ENCODE results near the gene ATP1A4. TPM values are rescaled to one million over a fixed set of nuclear protein-coding genes. Genes with fewer than 3 reads are reported as not detected.

The ATP1A4 gene
- total RNA-seq, 1 experiment from 2014 or later = not detected

DNA sequence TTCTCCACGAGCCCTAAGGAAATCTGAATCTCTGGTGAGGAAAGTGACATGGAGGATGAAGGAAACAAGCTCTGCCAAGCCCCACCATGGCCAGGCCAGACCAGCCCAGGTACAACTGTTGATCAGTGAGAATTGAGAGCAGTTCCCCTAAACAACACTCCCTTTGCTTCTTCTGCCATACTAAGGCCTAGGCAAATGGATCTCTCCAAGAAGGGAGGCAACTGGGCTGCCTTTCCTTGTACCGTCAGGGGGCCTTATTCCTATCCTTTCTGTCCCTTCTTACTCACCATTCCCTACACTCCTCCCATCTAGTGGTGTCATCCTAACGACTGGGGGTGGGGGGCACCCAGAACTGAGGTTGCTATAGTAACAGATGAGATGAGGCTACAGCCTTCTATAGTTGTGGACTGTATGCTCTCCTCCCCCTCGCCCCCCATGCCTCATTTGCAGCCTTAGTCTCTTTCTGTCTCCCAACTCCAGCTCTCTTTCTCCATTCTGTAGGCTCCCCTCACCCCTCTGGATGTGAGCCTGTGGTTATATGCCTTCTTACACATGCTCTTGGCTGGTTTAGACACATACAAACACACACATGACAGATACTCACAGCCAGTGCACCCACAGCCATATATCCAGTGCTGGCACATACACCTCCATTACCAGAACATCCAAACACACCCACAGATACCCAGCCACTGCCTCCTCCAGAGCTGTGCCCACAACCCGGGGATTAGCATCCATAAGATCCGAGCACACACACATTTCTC is 57.3 kb downstream of the ATP1A4 start:
- in situ Hi-C loops (cut with HindIII; ENCODE audit: low pct_unique_long_range_greater_than_20kb, low sequenced_read_pairs) = loop anchor here (10.0 kb wide), 1 partner anchor 104 kb away; no protein-coding TSS in a partner anchor
- no peak for DNase-seq (ENCODE audit: low read depth)

DNA sequence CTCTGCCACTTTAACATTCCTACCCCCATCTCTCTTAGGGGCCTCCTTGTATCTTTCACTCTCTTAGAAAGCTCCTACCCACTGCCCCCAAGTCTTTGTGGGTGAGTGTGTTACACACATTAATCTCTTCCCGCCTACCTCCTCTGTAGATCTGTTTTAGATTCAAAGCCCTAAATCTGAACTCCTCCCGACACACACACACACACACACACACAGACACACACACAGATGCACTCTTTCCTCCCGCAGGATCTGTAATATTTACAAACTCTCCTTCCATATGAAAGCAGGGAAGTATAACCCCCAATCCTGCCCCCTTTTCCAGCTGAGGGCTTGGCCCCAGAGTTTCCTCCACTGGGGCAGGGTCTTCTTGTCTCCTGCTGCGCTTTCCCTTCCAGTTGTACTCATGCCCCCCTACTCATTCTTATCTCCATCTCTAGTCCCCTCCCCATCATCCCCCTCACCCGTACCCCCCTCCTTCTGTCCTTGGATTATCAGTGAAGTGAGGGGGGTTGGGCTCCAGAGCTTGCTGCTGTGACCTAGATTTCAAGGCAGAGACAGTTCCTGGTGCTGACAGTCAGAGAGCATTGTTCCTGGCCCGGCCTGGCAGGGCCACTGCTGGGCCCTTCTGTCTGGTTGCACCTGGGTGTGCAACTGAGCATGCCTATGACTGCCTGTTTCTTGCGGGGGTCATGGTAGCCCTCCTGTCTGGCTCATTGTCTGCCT is 58.1 kb downstream of the ATP1A4 start:
- no peak for DNase-seq (ENCODE audit: low read depth)
- in situ Hi-C loops (cut with HindIII; ENCODE audit: low pct_unique_long_range_greater_than_20kb, low sequenced_read_pairs) = loop anchor here (10.0 kb wide), 1 partner anchor 105 kb away; no protein-coding TSS in a partner anchor

GRCh38 chr1:160210561-160210960 is 59.2 kb downstream of the ATP1A4 start:
- in situ Hi-C loops (cut with HindIII; ENCODE audit: low pct_unique_long_range_greater_than_20kb, low sequenced_read_pairs) = no loop called here

DNA sequence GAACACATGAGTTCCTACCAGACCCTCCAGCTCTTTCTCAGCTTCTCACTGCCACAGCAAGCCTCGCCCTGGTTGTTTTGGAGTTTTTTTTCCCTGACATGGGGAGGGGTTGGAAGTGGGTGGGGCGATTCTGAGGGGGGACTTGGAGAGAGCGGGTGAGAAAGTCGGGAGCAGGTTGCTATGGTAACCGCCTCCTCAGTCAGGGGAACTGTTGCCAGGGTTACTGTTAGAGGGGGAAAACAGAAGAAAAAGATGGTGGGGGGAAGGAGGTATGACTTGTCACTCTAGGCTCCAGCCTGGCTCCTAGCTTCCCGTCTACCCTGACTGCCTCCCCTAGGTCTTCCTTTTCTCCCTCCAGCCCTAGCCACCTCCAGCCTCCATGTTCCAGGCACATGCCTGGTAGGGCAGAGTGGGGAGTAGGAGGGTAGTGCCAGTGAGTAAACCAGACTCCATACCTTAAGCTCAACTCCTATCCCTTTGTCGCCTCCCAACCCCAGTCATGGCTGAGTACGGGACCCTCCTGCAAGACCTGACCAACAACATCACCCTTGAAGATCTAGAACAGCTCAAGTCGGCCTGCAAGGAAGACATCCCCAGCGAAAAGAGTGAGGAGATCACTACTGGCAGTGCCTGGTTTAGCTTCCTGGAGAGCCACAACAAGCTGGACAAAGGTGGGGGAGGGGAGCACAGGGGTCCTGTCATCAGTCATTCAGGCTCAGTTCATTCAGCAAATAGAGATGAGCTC is 59.8 kb downstream of the ATP1A4 start:
- no peak for DNase-seq (ENCODE audit: low read depth)
- in situ Hi-C loops (cut with HindIII; ENCODE audit: low pct_unique_long_range_greater_than_20kb, low sequenced_read_pairs) = no loop called here

More at GRCh38 chr1:160210561-160210960, 59.2 kb downstream of the ATP1A4 start:
- no peak for DNase-seq (ENCODE audit: low read depth)

DNA sequence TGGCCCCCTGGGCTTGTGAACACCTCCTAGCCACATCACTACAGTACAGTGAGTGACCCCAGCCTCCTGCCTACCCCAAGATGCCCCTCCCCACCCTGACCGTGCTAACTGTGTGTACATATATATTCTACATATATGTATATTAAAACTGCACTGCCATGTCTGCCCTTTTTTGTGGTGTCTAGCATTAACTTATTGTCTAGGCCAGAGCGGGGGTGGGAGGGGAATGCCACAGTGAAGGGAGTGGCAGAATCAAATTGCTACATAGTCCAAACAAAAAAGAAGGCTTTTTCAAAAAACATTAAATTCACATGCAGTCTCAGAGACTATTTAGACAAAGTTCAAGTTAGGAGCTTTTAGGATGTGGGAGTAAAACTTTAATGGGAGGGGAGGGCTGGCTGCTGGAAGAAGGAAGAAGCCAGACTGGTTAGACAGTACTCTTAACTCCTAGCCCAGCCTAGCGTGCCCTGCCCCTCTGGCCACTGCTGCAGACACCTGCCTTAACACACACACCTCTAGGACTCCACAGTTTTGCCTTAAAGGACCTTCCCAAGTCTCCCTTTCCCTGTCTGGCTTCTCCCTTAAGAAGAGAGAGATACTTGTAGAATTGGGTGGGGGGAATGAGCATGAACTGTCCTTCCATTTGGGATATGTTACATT is 63.2 kb downstream of the ATP1A4 start:
- in situ Hi-C loops (cut with HindIII; ENCODE audit: low pct_unique_long_range_greater_than_20kb, low sequenced_read_pairs) = no loop called here
- DNase-seq (ENCODE audit: low read depth) = no peak

GRCh38 chr1:160216301-160216700 is 64.9 kb downstream of the ATP1A4 start:
- in situ Hi-C loops (cut with HindIII; ENCODE audit: low pct_unique_long_range_greater_than_20kb, low sequenced_read_pairs) = no loop called here
- no peak for DNase-seq (ENCODE audit: low read depth)

GRCh38 chr1:160217481-160218051 is 66.2 kb downstream of the ATP1A4 start:
- DNase-seq (ENCODE audit: low read depth) = no peak
- in situ Hi-C loops (cut with HindIII; ENCODE audit: low pct_unique_long_range_greater_than_20kb, low sequenced_read_pairs) = no loop called here

- in situ Hi-C loops (cut with HindIII; ENCODE audit: low pct_unique_long_range_greater_than_20kb, low sequenced_read_pairs) = no loop called here
- peak; percentile 47 for DNase-seq (ENCODE audit: low read depth)
Observed at GRCh38 chr1:160219062-160219929, 67.9 kb downstream of the ATP1A4 start.

- no peak for DNase-seq (ENCODE audit: low read depth)
Observed at GRCh38 chr1:160220301-160220700, 68.9 kb downstream of the ATP1A4 start.

DNA sequence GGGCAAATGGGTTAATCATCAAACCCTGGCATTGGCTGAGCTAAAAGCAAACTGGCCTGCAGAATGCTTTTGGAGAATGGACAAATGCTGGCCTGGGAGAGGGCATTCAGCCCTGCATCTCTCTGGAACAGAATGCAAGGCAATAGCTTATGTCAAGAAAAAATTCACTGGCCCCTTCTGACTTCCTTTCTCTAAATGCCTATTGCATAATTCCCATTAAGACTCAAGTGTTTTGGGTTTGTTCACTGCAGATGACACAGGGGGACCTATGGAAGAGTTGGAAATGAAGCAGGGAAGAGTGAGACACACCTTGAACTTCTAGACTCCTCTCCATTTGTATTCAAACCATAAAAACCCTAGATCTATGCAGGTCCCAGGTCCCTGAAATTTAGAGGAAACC is 69.7 kb downstream of the ATP1A4 start:
- DNase-seq (ENCODE audit: low read depth) = no peak
- in situ Hi-C loops (cut with HindIII; ENCODE audit: low pct_unique_long_range_greater_than_20kb, low sequenced_read_pairs) = no loop called here

More at GRCh38 chr1:160220301-160220700, 68.9 kb downstream of the ATP1A4 start:
- in situ Hi-C loops (cut with HindIII; ENCODE audit: low pct_unique_long_range_greater_than_20kb, low sequenced_read_pairs) = no loop called here

GRCh38 chr1:160222546-160222945 is 71.1 kb downstream of the ATP1A4 start:
- in situ Hi-C loops (cut with HindIII; ENCODE audit: low pct_unique_long_range_greater_than_20kb, low sequenced_read_pairs) = no loop called here
- DNase-seq (ENCODE audit: low read depth) = no peak

- in situ Hi-C loops (cut with HindIII; ENCODE audit: low pct_unique_long_range_greater_than_20kb, low sequenced_read_pairs) = no loop called here
- no peak for DNase-seq (ENCODE audit: low read depth)
Observed at GRCh38 chr1:160224606-160225005, 73.2 kb downstream of the ATP1A4 start.

DNA sequence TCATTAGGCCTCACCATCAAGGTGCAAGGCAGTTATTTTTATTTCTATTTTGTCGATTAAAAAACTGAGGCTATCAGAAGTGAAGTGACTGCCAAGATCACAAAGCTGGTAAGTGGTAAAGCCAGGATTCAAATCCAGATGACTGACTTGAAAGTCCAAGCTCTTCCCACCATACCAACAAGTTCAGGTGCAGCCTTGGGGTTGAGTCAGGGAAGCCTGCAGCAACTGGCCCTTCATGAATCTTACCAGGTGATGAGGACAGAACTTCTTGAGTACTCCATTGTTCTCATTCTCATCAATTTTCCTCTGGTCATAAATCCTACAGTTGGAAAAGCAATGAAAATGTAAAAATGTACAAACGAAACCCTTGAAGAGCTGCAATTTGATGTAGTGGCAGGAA is 73.9 kb downstream of the ATP1A4 start:
- no peak for DNase-seq (ENCODE audit: low read depth)
- in situ Hi-C loops (cut with HindIII; ENCODE audit: low pct_unique_long_range_greater_than_20kb, low sequenced_read_pairs) = no loop called here

DNA sequence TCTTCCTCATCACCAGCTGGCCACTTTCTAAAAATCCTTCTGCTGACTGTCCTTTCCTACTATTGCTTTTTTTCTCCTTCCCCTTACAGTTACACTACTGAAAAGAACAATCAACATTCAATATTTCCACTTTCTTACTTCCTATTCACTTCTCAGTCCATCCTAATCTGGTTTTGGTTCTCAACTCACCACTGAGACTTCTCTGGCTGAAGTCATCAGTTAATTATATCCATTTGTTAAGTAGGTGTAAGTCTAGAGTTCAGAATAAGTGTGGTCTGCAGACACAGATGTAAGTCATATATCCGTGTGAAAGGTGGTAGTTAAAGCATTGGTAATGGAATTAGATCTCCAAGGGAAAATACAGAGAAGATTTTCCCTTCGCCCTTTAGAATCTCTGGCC is 75.2 kb downstream of the ATP1A4 start:
- in situ Hi-C loops (cut with HindIII; ENCODE audit: low pct_unique_long_range_greater_than_20kb, low sequenced_read_pairs) = no loop called here
- DNase-seq (ENCODE audit: low read depth) = no peak

- in situ Hi-C loops (cut with HindIII; ENCODE audit: low pct_unique_long_range_greater_than_20kb, low sequenced_read_pairs) = no loop called here
- no peak for DNase-seq (ENCODE audit: low read depth)
Observed at GRCh38 chr1:160227034-160227433, 75.6 kb downstream of the ATP1A4 start.

DNA sequence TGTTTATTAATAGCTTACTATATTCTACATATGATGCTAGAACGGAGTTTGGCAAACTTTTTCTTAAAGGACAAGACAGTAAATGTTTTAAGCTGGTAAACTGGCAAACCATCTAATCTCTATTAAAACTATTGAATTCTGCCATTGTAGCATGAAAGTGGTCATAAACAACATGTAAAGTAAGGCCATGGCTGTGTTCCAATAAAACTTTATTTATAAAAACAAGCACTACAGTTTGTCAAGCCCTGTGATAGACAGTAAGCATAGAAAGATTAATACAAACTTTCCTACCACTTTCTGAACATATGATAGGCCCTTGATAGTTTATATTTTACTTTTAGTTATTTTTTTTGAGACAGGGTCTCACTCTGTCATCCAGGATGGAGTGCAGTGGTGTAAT is 76.2 kb downstream of the ATP1A4 start:
- DNase-seq (ENCODE audit: low read depth) = no peak
- in situ Hi-C loops (cut with HindIII; ENCODE audit: low pct_unique_long_range_greater_than_20kb, low sequenced_read_pairs) = no loop called here

GRCh38 chr1:160228431-160228830 is 77.0 kb downstream of the ATP1A4 start:
- DNase-seq (ENCODE audit: low read depth) = no peak
- in situ Hi-C loops (cut with HindIII; ENCODE audit: low pct_unique_long_range_greater_than_20kb, low sequenced_read_pairs) = no loop called here
